Endothelial cell of umbilical vein (primary cell): ENCODE results near the gene ADGRG1. TPM values are rescaled to one million over a fixed set of nuclear protein-coding genes. Genes with fewer than 3 reads are reported as not detected.

Source experiments
- BruUV-seq: library from RNA; stranded (reverse); fragments of 400-500 nt; replicated peaks from 2 replicates; lab custom pipeline; 2021; lab: Mats Ljungman, UMichigan
- CTCF ChIA-PET: fragments of 300-600, 350-600 bp; sonication (Branson Sonifier 250); formaldehyde crosslinking; loops from one replicate; lab custom pipeline; 2021; ENCODE audit warnings: antibody characterized with exemption, inconsistent platforms; lab: Charles Lee
- POLR2A ChIA-PET: fragments of 300-600, 350-600 bp; sonication (Branson Sonifier 250); formaldehyde crosslinking; loops from one replicate; lab custom pipeline; 2021; ENCODE audit warnings: antibody characterized with exemption, inconsistent platforms; lab: Charles Lee
- DNase-seq: peaks from one replicate; pipeline ENCODE4 v3.0.0-alpha.2; 2011; ENCODE audit warnings: low read depth, low spot score
- FAIRE-seq: peaks from 2 replicates; lab custom pipeline; 2011; peaks lifted over from hg19 to GRCh38; lab: Jason Lieb, UNC
- H2AFZ ChIP-seq: 2 replicates; pipeline ENCODE4 v1.6.0; 2012; ENCODE audit warnings: low read depth, low read length, control low read depth, inconsistent platforms
- H3K27ac ChIP-seq: 2 replicates; pipeline ENCODE4 v1.5.1; 2011; ENCODE audit warnings: low read depth, mild to moderate bottlenecking, control low read depth, low read length, moderate library complexity; ENCODE audit not compliant: insufficient read depth
- H3K27me3 ChIP-seq, 2 experiments: 2 replicates each; pipeline versions ENCODE4 v1.6.0 to v1.6.1; 2011; ENCODE audit warnings: low read length in 2 of 2, mixed read lengths in 1 of 2; ENCODE audit not compliant: control insufficient read depth in 2 of 2, insufficient read depth in 2 of 2
- H3K36me3 ChIP-seq, 2 experiments: 2 replicates in 1 of 2; 3 replicates in 1 of 2; pipeline ENCODE4 v1.5.1; 2011; ENCODE audit warnings: low read length in 2 of 2, mild to moderate bottlenecking in 1 of 2, moderate library complexity in 1 of 2; ENCODE audit not compliant: control insufficient read depth in 2 of 2, insufficient read depth in 2 of 2; ENCODE audit errors: extremely low read depth in 1 of 2
- H3K4me1 ChIP-seq: 3 replicates; pipeline ENCODE4 v1.5.1; 2011; ENCODE audit warnings: mild to moderate bottlenecking, low read length; ENCODE audit not compliant: control insufficient read depth, insufficient read depth; ENCODE audit errors: extremely low read depth
- H3K4me2 ChIP-seq: 2 replicates; pipeline ENCODE4 v1.6.1; 2011; ENCODE audit warnings: low read length, control low read depth, mixed read lengths; ENCODE audit not compliant: insufficient read depth
- H3K4me3 ChIP-seq, 3 experiments: fragments of 200-600 bp in 1 of 3; sonication (generic), shearing (Covaris generic) in 1 of 3; replicated peaks in 1 of 3; 2 replicates each; pipeline ENCODE4 v1.5.1; 2011 to 2016; ENCODE audit warnings: control low read depth in 3 of 3, low read length in 3 of 3, mild to moderate bottlenecking in 2 of 3, inconsistent platforms in 1 of 3, low read depth in 1 of 3, moderate library complexity in 1 of 3; ENCODE audit not compliant: insufficient read depth in 1 of 3
- H3K79me2 ChIP-seq: 2 replicates; pipeline ENCODE4 v1.6.0; 2012; ENCODE audit warnings: low read length, inconsistent platforms; ENCODE audit not compliant: control insufficient read depth, insufficient read depth
- H3K9ac ChIP-seq: replicated peaks from 2 replicates; pipeline ENCODE3; 2011; ENCODE audit warnings: low read length, control low read depth; ENCODE audit not compliant: insufficient read depth; ENCODE audit errors: extremely low read depth
- H3K9me1 ChIP-seq: replicated peaks from 3 replicates; pipeline ENCODE4 v1.6.0; 2011; ENCODE audit warnings: mild to moderate bottlenecking, low read length; ENCODE audit not compliant: control insufficient read depth, insufficient read depth; ENCODE audit errors: extremely low read depth
- H3K9me3 ChIP-seq: replicated peaks from 2 replicates; pipeline ENCODE4 v1.5.1; 2012; ENCODE audit warnings: low read length, inconsistent platforms; ENCODE audit not compliant: control insufficient read depth, insufficient read depth
- H4K20me1 ChIP-seq: replicated peaks from 2 replicates; pipeline ENCODE3; 2011; ENCODE audit warnings: mild to moderate bottlenecking, low read length; ENCODE audit not compliant: control insufficient read depth, insufficient read depth; ENCODE audit errors: extremely low read depth
- EZH2 ChIP-seq: IDR thresholded peaks from 2 replicates; pipeline ENCODE4 v1.6.1; 2012; ENCODE audit warnings: borderline replicate concordance, low read depth, mild to moderate bottlenecking, moderate library complexity, low read length, inconsistent platforms; ENCODE audit not compliant: severe bottlenecking
- FOS ChIP-seq: IDR thresholded peaks from 2 replicates; pipeline ENCODE4 v1.6.1; 2011; ENCODE audit warnings: mild to moderate bottlenecking, low read length, moderate library complexity, borderline replicate concordance; ENCODE audit not compliant: insufficient read depth
- GATA2 ChIP-seq: IDR thresholded peaks from 2 replicates; pipeline ENCODE4 v1.7.0; 2011; ENCODE audit warnings: low read depth, mild to moderate bottlenecking, moderate library complexity, mixed read lengths, low read length; ENCODE audit not compliant: insufficient read length, insufficient read depth
- JUN ChIP-seq: IDR thresholded peaks from 2 replicates; pipeline ENCODE4 v1.6.1; 2011; ENCODE audit warnings: borderline replicate concordance, low read depth; ENCODE audit not compliant: insufficient read length, insufficient read depth
- MYC ChIP-seq: IDR thresholded peaks from one replicate; pipeline ENCODE4 v1.6.1; 2011; ENCODE audit warnings: mild to moderate bottlenecking, low read depth, low read length
- POLR2A ChIP-seq: IDR thresholded peaks from 2 replicates; pipeline ENCODE4 v1.6.1; 2012; ENCODE audit warnings: low read depth, mild to moderate bottlenecking, control low read depth, low read length
- POLR2AphosphoS5 ChIP-seq: IDR thresholded peaks from 2 replicates; pipeline ENCODE4 v1.6.1; 2012; ENCODE audit warnings: low read depth, mild to moderate bottlenecking, control low read depth, low read length, moderate library complexity; ENCODE audit not compliant: insufficient read depth
- dilution Hi-C: fragments of 300-500 bp; cut with MboI; formaldehyde crosslinking; loops from one replicate; pipeline ENCODE4 v1.15.0; 2019; ENCODE audit warnings: low sequenced_read_pairs; ENCODE audit not compliant: extremely low pct_ligation_motif_present
- intact Hi-C: fragments of 100-400 bp; cut with micrococcal nuclease; formaldehyde crosslinking; loops from one replicate; pipeline ENCODE4 v1.10.0; 2022
- polyA plus RNA-seq, 4 experiments: library from polyadenylated mRNA; depleted of rRNA in 3 of 4; stranded (reverse) in 3 of 4; unstranded in 1 of 4; fragments of >200 nt; gene quantifications; 2 replicates each; pipeline versions ENCODE4 v1.2.1 to v1.2.3, GENCODE V29; 2011 to 2012; ENCODE audit warnings: missing spikeins in 1 of 4
- total RNA-seq: library from RNA; stranded (reverse); gene quantifications from 2 replicates; pipeline ENCODE4 v1.2.3, GENCODE V29; 2021
- TF ChIP-seq, protein P1 (sequence below): IDR thresholded peaks from 2 replicates; pipeline ENCODE4 v1.6.1; 2011; ENCODE audit not compliant: insufficient read depth, insufficient read length
- TF ChIP-seq, protein P2 (sequence below), 2 donors: IDR thresholded peaks; 1 replicate in 1 of 2; 2 replicates in 1 of 2; pipeline ENCODE4 v1.5.1; 2011; ENCODE audit warnings: low read length in 2 of 2, mild to moderate bottlenecking in 2 of 2, moderate library complexity in 2 of 2, control low read depth in 1 of 2, inconsistent platforms in 1 of 2, low read depth in 1 of 2; ENCODE audit not compliant: insufficient read depth in 1 of 2; ENCODE audit errors: extremely low read depth in 1 of 2

Gene ADGRG1
- total and polyA plus RNA-seq, 2 donors (not counting 3 experiments of a cell fraction or from before 2014, with no cell fraction given) = 45.6 to 92.5 TPM

DNA sequence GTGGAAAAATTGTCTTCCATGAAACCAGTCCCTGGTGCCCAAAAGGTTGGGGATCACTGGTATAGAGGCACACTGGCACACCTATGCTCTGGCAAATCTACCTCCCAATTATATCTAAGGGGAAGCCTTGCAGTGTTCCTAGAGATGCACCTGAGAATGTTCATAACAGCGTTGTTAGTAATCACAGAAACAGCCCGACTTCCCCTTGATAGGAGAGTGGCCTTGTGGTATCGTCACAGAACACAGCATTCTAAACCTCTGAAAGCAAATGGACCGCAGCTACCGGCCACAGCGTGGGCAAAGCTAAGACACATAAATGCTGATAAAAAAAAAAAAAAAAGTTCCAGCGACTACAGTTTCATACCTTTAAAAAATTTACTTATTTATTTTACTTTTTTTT, 39.1 kb upstream of the ADGRG1 start:
- Histone ChIP-seq H3K36me3 (no peaks in the 10 kb centered on the region), H3K9me3 (no peaks in the 10 kb centered on the region), H4K20me1 (no peaks in the 10 kb centered on the region), H2AFZ (no peak overlapping the region), H3K9ac (no peak overlapping the region), H3K4me3 (no peak overlapping the region), H3K27ac (no peak overlapping the region), H3K27me3 (no peaks in the 10 kb centered on the region), H3K4me2 (no peak overlapping the region), H3K4me1 (peaks cover 12% of the 10 kb centered on the region), H3K79me2 (no peaks in the 10 kb centered on the region), H3K9me1 (no peaks in the 10 kb centered on the region)
- ChIA-PET POLR2A (no interaction called here), CTCF (interaction anchor here (1.4 to 4.6 kb wide), 5 partner anchors 13 to 167 kb away, joined by 5 to 117 read pairs (median 29); partner anchors contain the start of gene KATNB1)
- FAIRE-seq = no peak
- dilution Hi-C loops = no loop called here
- intact Hi-C loops = no loop called here
- no peak for DNase-seq
- TF ChIP-seq JUN (no peak), EZH2 (no peak), MYC (no peak), POLR2A (no peak), FOS (no peak), GATA2 (no peak), POLR2AphosphoS5 (no peak)
- TF ChIP-seq, protein P1, sequence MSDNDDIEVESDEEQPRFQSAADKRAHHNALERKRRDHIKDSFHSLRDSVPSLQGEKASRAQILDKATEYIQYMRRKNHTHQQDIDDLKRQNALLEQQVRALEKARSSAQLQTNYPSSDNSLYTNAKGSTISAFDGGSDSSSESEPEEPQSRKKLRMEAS = no peak
- TF ChIP-seq, protein P2, sequence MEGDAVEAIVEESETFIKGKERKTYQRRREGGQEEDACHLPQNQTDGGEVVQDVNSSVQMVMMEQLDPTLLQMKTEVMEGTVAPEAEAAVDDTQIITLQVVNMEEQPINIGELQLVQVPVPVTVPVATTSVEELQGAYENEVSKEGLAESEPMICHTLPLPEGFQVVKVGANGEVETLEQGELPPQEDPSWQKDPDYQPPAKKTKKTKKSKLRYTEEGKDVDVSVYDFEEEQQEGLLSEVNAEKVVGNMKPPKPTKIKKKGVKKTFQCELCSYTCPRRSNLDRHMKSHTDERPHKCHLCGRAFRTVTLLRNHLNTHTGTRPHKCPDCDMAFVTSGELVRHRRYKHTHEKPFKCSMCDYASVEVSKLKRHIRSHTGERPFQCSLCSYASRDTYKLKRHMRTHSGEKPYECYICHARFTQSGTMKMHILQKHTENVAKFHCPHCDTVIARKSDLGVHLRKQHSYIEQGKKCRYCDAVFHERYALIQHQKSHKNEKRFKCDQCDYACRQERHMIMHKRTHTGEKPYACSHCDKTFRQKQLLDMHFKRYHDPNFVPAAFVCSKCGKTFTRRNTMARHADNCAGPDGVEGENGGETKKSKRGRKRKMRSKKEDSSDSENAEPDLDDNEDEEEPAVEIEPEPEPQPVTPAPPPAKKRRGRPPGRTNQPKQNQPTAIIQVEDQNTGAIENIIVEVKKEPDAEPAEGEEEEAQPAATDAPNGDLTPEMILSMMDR (IDR thresholded peaks at IDR 0.05; ENCODE audit: extremely low read depth in 1 of 2, insufficient read depth in 1 of 2, low read depth in 1 of 2, low read length in 2 of 2) = no peak
- BruUV-seq = no TSS peak
